Ramos (cell line): ENCODE results near the gene TBC1D24.
"Not testable (repeated sequence)": the region's sequence is repeated elsewhere in the genome, so short reads cannot be mapped to it uniquely, and the experiment has no call there.

ENCODE experiments used
- in situ Hi-C: fragments of 300-500 bp; cut with MboI; formaldehyde crosslinking; loops from one replicate; pipeline ENCODE4 v1.14.3; 2022; ENCODE audit warnings: low sequenced_read_pairs; ENCODE audit not compliant: unreplicated experiment

Gene TBC1D24

GRCh38 chr16:2479996-2480395 lies 5.1 kb downstream of the TBC1D24 start:
- in situ Hi-C loops, result not testable (repeated sequence)

- in situ Hi-C loops, result no loop called here
These were observed 6.0 kb downstream of the TBC1D24 start for GRCh38 chr16:2480948-2481347.

DNA sequence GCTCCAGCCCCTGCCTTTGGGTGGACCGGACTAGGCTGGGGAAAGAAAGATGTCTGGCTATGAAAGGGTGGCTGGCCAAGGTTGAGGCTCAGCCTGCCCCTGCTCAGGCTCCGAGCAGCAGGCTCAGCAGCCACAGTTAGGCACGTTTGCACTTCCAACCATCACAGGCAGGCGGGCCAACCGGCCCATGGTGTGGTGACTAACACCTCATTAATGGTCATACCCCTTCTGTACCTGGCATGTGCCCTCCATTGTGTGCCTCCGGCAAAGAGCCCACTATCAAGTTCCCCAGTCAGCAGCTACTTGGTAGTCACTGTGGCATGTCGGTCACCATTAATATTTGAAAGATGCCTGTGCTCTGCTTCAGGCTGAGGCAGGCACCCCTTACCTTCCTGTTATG lies 6.7 kb downstream of the TBC1D24 start:
- in situ Hi-C loops, result no loop called here

GRCh38 chr16:2482249-2482648 lies 7.3 kb downstream of the TBC1D24 start:
- in situ Hi-C loops, result no loop called here

DNA sequence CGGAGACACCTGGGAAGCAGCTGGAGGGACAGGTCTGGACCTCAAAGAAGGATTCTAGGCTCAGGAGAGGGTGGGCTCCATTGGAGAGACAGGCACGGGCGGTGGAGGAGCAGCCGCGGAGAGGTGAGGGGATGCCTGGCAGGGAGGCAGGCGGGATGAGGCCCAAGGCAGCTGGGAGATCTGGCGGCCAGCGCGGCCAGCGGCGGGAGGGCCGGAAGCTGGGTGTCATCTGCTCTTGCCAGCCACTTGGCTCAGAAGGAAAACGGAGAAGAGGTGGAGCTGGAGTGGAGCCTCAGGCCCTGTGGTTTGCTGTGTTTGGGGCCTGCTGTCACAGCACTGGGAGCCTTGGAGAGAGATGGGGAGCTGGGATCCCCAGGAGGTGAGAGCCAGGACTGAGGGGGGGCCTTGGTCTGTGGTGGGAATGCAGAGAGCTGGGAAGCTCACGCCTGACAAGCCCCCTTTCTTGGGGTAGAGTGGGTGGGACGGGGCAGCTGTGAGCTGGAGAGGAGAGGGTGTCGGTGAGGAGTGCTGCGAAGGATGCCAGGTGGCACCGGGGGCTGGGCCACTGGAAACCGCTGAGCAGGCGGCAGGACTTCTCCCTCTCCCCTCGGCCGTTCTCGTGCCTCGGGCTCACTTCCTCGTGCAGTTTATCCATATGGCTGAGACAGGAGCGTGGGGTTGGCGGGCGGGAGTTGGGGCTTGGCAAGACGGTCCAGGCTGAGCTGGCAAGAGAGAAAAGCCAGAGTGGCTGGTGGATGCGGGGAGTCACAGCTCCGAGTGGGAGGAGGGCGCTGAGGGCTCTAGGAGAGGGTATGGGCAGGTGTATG lies 8.0 kb downstream of the TBC1D24 start:
- in situ Hi-C loops, result no loop called here

DNA sequence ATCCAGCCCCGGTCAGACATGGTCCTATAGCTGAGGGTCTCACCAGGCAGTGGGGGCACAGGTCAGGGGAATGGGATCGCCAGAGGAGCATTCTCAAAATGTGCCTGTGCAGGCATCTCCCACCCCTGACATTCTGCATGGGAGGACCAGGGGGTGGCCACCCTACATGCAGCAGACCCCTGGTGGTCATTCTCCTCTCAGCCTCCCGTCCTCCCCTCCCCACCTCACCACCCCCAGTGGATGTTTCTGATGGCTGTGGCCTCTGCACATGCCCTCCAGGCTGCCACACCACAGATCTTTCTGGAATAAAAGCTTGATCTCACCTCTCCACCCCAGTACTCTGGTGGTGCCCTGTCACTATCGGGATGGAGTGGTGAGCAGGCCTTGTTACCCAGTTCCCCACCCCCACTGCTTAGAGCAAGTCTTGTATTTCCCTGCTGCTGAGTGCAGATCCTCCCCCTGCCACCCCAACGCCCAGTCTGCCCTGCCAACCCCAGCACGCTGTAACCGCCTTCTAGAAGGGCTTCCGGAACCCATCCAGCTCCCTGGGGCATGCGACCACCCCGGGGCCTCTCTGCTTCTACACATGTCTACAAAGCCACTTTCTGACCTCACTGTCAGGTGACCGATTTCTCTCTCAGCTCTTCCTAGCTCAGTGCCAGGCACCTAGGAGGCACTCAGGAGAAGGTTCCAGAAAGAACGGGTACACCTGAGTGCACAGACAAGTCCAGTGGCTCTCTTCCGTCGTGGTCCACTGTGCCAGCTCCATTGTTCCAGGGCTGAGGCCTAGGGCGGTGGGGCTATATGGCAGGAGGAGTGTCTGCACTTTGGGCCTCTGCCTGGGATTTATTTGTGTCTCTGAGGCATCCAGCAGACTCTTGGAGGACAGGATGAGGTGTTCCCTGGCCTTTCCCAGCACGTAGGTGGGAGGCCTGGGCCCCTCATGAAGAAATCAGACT lies 9.3 kb downstream of the TBC1D24 start:
- in situ Hi-C loops, result no loop called here

DNA sequence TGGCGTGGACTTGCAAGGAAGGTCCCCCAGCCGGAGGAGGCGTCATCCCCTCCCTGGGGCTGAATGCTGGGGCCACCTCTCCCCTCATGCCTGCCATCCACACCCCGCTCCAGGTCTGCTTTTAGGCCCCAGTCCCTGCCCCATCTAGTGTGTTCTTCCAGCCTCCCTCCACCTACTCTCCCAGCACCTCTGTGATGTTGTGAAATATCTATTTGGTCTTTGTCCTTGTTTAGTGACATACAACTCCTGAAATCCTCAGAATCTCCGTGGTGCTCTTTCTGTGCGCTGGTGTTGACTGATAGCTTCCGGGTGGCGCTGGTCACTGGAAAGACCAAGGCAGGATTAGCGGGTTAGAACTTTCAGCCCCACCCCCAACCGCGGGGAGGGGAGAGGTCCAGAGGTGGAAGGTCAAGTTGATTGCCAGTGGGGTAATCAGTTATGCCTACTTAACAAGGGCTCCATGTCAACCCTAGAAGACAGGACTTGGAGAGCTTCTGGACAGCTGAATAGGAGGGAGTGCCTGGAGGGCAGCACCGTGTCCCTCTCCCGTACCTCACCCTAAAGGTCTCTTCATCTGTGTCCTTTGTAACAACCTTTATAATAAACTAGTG lies 10.1 kb downstream of the TBC1D24 start:
- in situ Hi-C loops, result no loop called here

DNA sequence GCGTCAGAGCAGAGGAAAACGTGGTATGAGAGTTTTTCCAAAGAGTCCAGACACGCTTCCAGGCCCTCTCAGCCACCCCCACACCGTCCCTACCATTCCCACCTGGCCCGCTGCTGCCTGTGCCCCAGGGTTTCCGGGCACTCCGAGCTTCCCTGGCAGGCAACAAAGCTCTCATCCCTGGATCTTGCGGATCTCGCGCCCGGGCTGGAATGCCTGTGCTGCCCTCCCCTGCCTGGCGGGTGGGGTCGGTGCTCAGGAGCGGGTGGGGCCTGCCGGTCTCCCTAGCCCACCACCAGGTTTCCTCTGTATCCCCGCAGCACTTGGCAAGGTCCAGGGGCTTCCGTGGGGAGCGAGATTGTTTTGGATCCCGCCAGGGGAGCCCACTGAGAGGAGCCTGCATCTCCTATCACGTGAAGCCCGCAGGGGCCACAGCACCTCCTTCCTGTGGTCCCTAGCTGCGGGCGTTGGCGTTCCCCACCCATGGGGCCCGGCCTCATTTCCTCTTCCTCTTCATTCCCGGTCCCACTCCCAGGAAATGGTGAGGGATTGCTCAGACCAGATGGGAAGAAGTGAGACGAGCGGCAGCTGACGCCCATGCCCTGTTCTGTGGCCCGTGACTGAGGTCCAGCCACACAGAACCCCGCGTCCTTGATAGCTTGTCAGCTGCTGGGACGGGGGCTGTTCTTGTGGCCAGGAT lies 11.0 kb downstream of the TBC1D24 start:
- in situ Hi-C loops, result no loop called here

DNA sequence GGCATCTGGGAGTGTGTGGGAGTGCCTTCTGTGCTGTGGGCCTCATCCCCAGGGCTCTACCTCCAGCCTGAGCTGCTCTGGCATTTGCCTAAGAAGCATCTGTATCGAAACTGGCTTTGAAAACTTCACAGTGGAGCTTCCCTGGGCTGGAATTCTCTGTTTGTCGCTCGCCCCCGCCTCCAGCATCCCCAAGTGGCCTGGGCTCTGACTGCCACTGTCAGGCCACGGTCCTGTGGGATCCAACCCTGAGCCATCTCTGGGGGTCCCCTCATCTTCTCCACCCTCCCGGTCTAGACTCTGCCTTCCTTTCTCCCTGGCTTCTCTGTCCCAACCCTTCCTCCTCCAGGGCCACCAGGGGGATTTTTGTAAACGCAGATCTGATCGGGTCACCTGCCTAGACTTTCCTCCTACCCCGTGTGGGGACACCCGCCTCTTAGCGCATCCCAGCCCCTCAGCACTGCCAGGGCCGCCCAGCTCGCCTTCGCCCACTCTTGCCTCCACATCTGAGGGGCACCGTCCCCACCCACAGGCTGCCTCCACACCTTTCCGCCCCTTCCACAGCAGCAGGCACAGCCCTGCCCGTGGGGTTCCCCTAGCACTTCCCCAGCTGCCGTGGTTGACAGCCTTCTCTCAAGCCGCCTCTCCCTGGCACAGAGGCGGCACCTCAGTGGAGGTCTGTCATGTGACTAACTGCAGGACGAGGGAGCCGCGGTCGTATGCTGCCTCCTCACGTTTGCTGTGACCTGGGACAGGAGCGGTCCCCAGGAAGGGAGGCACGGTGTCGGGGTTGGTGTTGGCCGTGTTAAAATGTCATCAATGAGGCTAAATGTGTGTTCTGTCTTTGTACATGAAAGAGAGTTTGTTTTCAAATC lies 12.0 kb downstream of the TBC1D24 start:
- in situ Hi-C loops, result no loop called here

- in situ Hi-C loops, result no loop called here
These were observed 12.6 kb downstream of the TBC1D24 start for GRCh38 chr16:2487517-2487842.

DNA sequence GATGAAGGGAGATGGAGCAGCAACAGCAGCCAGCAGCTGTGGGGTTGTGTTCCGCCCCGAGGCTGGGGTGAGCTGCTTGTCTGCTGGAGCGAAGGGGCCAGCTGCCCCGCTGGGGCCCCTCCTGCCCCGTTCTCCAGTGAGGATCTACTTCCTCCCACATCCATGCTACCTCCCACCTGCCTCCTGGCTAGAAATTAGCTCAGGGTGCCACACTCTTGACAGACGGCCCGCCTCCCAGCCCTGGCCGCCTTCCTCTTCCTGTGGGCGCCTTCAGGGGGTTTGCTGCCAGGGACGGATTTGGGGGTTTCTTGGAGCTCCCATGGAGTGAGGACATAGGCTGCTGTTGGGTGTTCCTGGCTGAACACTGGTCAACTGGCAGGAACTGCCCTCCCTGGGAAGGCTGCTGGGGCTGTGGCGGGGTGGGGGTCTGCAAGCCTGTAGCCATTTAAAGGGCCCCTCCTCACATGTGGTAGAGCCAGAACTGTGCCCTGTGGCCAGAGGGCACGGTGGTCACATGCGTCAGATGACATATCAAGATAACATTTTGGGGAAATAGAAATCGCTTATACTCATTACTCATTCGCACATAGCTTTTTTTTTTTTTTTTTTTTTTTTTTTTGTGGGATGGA lies 13.1 kb downstream of the TBC1D24 start:
- in situ Hi-C loops, result no loop called here

GRCh38 chr16:2489581-2489980 lies 14.7 kb downstream of the TBC1D24 start:
- in situ Hi-C loops, result no loop called here

- in situ Hi-C loops, result no loop called here
These were observed 15.5 kb downstream of the TBC1D24 start for GRCh38 chr16:2490190-2491105.

DNA sequence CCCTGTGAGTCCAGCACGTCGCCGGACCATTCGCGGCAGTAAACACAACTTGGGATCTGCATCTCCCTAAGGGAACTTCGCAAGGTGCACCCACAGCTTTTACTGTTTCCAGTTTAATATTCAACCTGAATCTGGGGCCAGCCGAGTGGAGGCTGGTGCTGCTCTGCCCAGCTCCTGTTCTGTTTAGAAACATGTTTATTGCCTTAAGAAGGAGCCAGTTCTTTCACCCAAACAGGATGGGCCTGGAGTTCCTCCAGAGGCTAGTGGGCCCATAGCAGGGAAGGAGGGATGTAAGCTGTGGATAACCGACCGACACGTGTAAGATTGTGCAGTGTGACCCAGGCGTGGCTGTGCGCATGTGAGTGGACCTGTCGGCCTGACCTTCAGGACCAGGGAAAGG lies 17.4 kb downstream of the TBC1D24 start:
- in situ Hi-C loops, result no loop called here

GRCh38 chr16:2493605-2494004 lies 18.7 kb downstream of the TBC1D24 start:
- in situ Hi-C loops, result no loop called here

DNA sequence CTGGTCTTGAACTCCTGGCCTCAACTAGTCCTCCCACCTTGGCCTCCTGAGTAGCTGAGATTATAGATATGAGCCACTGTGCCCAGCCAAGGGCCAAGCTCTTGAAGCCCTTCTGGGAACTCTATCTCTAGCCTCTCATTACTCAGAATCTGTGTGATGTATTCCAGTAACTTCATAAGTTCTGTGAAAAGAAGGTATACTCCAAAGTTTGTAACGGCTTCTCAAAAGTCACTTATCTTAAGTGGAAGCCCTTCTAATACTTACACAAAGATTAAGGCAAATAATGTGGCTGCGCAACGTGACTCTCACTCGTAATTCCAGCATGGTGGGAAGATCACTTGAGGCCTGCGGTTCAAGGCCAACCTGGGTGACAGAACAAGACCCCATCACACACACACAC lies 19.7 kb downstream of the TBC1D24 start:
- in situ Hi-C loops, result no loop called here

DNA sequence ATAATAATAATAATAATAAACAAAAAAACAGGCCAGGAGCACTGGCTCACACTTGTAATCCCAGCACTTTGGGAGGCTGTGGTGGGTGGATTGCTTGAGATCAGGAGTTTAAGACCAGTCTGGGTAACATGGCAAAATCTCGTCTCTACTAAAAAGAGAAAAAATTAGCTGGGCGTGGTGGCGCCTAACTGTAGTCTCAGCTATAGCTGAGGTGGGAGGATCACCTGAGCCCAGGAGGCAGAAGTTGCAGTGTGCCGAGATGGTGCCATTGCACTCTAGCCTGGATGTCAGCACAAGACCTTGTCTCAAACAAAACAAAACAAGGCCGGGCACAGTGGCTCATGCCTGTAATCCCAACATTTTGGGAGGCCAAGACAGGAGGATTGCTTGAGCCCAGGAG lies 20.1 kb downstream of the TBC1D24 start:
- in situ Hi-C loops, result no loop called here
